Gastroesophageal sphincter (tissue), 4 donors: Measurements from ENCODE around the gene CLSTN2. TPM values are rescaled to one million over a fixed set of nuclear protein-coding genes. Genes with fewer than 3 reads are reported as not detected.

Experiments
- ATAC-seq: fragments of 150-250 bp; one replicate; pipeline ENCODE4 v1.9.1; 2016; ENCODE audit warnings: mild to moderate bottlenecking, moderate library complexity
- H3K27ac ChIP-seq, 4 donors: fragments of 200-600 bp; sonication (generic) in 3 of 4; 1 replicate in 3 of 4; 2 replicates in 1 of 4; pipeline ENCODE4 v1.5.1; 2016 to 2019
- H3K27me3 ChIP-seq: fragments of 200-600 bp; sonication (generic); one replicate; pipeline ENCODE4 v1.5.1; 2019
- H3K36me3 ChIP-seq, 2 donors: fragments of 200-600 bp; sonication (generic); one replicate each; pipeline ENCODE4 v1.5.1; 2019; ENCODE audit warnings: control low read depth in 1 of 2
- H3K4me1 ChIP-seq, 3 donors: fragments of 200-600 bp; sonication (generic); 1 replicate in 2 of 3; 2 replicates in 1 of 3; pipeline ENCODE4 v1.5.1; 2016 to 2019; ENCODE audit warnings: control low read depth in 2 of 3
- H3K4me3 ChIP-seq, 2 donors: fragments of 200-600 bp; sonication (generic); one replicate each; pipeline ENCODE4 v1.5.1; 2019; ENCODE audit warnings: mild to moderate bottlenecking in 1 of 2, moderate library complexity in 1 of 2
- H3K9me3 ChIP-seq, 3 donors: fragments of 200-600 bp; sonication (generic); one replicate each; pipeline ENCODE4 v1.5.1; 2017 to 2019; ENCODE audit warnings: control low read depth in 2 of 3
- CTCF ChIP-seq, 4 experiments: fragments of 200-600 bp in 2 of 4; fragments of 450-650 bp in 2 of 4; sonication (generic) in 1 of 4; IDR thresholded peaks; one replicate each; pipeline ENCODE4 v1.5.1; 2017 to 2019; ENCODE audit warnings: antibody characterized with exemption in 4 of 4, mild to moderate bottlenecking in 2 of 4, moderate library complexity in 2 of 4
- EP300 ChIP-seq: sonication (generic); formaldehyde crosslinking; IDR thresholded peaks from one replicate; pipeline ENCODE4 v1.6.1; 2017; ENCODE audit warnings: antibody characterized with exemption, mild to moderate bottlenecking
- POLR2A ChIP-seq, 2 donors: fragments of 450-650 bp; IDR thresholded peaks; one replicate each; pipeline ENCODE4 v1.6.1; 2017; ENCODE audit warnings: antibody characterized with exemption in 2 of 2, mild to moderate bottlenecking in 2 of 2, moderate library complexity in 1 of 2
- POLR2AphosphoS5 ChIP-seq: sonication (generic); formaldehyde crosslinking; IDR thresholded peaks from one replicate; pipeline ENCODE4 v1.6.1; 2017; ENCODE audit warnings: antibody characterized with exemption
- whole genome bisulfite sequencing, 2 donors: methylation state at CpG; one replicate each; pipeline ENCODE4 v1.1.5; 2018; ENCODE audit warnings: low coverage in 1 of 2; 5-methylcytosine and 5-hydroxymethylcytosine counted together
- total RNA-seq, 4 donors: library from RNA; depleted of rRNA; stranded (reverse); fragments of >200 nt; gene quantifications; one replicate each; pipeline ENCODE4 v1.1.0, GENCODE V29; 2016

The CLSTN2 gene
- total RNA-seq, 4 donors from 2014 or later, result 6.6 to 9.7 (median 7.7) TPM

DNA sequence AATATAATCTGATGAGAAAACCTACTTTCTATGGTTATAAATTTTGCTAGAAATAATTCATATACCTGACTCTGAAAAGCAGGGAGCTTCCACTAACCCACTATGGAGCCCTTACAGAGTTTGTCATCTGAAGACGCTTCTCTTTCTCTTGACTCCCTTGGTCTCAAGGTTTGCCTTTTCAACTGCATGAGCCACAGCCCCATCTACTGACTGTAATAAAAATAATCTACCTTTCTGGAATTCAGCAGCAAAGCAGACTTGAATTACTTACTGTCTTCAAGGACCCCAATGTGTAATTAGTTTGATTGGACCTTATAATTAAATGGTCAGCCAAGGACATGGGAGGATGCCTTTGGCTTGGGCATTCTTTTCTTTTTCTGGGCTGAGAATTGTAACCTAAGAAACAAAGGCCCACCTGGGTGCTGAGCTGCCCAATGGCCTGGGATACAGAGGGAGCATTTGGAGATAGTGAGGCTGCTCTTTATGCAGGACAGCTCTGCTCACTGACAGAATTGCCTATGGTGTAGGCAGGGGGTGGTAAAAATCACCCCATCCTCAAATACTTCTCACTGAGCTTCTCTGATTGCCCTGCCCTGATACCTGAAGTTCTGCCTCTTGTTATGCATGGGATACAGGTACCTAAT is 564.3 kb downstream of the CLSTN2 start:
- Histone ChIP-seq H3K4me3 (no peak overlapping the region), H3K9me3 (no peaks in the 10 kb centered on the region), H3K27me3 (no peaks in the 10 kb centered on the region), H3K36me3 (no peaks in the 10 kb centered on the region), H3K27ac (no peak overlapping the region), H3K4me1 (no peaks in the 10 kb centered on the region)
- TF ChIP-seq CTCF (IDR thresholded peaks at IDR 0.05), result peak in 1 of 4 experiments; percentile 38
- no peak for TF ChIP-seq EP300
- WGBS, 2 donors, result 18 to 40% methylated on average over 1 of the region's 1 CpG
- ATAC-seq, result no peak

DNA sequence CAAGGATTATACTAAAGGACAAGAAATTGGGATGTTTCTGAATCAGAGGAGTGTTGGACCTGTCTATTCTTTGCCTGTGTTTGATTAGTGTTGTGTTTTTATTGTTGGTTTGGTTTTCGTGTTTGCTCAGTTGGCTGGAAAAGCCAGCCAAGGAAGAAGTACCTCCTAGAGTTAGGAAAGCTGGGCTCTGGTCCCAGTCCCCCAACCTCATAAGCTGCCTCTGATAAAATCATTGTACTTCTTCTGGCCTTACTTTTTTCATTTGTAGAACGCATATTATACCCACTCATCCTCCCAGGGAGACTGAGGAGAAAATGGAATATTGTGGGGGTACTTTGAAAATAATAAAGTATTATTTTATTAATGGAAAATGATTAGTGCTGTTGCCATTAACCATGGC is 565.5 kb downstream of the CLSTN2 start:
- no peak for ATAC-seq
- TF ChIP-seq EP300 (no peak), CTCF (IDR thresholded peaks at IDR 0.05) (no peak), POLR2AphosphoS5 (no peak), POLR2A (IDR thresholded peaks at IDR 0.05) (no peak)
- Histone ChIP-seq H3K27ac (no peak overlapping the region), H3K9me3 (no peaks in the 10 kb centered on the region), H3K36me3 (no peaks in the 10 kb centered on the region), H3K4me3 (no peak overlapping the region), H3K4me1 (no peaks in the 10 kb centered on the region), H3K27me3 (no peaks in the 10 kb centered on the region)
- WGBS, 2 donors, result 69 to 100% methylated on average over 2 of the region's 2 CpGs

DNA sequence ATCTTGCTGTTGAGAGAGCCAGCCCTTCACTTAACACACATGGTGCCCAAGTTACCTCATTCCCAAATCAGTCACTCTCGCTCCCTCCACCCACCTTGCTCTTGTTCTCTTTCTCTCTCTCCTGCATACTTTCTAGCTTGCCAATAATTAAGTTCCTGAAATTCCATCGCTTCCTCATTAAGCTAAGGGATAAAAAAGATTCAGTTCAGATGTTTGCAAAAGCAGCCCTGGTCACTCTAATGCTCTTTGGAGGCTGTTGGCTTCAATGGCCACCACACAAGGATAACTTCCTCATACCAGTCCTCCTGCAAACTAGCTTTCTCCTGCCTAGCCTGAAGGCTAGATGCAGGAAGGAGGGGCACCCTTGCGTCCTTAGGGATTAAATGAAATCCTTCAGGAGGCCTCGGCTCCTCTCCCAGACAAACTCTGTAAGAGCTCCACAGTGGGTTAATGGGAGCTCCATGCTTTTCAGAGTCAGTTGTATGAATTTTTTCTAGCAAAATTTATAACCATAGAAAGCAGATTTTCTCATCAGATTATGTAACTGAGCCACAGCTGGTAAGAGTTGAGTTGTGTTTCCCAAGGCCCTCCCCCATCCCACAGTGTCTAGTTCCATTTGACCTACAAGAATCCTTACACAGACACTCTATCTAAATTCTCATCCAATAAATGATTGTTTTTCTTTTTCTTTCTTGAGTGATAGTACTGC is 566.2 kb downstream of the CLSTN2 start:
- Histone ChIP-seq H3K27ac (no peak overlapping the region), H3K4me1 (no peaks in the 10 kb centered on the region), H3K27me3 (no peaks in the 10 kb centered on the region), H3K9me3 (no peaks in the 10 kb centered on the region), H3K4me3 (no peak overlapping the region), H3K36me3 (no peaks in the 10 kb centered on the region)
- no peak for ATAC-seq
- TF ChIP-seq POLR2AphosphoS5 (no peak), CTCF (IDR thresholded peaks at IDR 0.05) (no peak), EP300 (no peak)
- 73 to 80% methylated on average over 2 to 4 of the region's 4 CpGs for WGBS, 2 donors

GRCh38 chr3:140501770-140502364 is 566.9 kb downstream of the CLSTN2 start:
- no peak for TF ChIP-seq POLR2AphosphoS5
- TF ChIP-seq EP300, result no peak
- H3K9me3 ChIP-seq, result no peaks in the 10 kb centered on the region
- H3K27ac ChIP-seq, result no peak overlapping the region
- H3K4me3 ChIP-seq, result no peak overlapping the region
- no peaks in the 10 kb centered on the region for H3K4me1 ChIP-seq
- no peak for ATAC-seq
- H3K27me3 ChIP-seq, result no peaks in the 10 kb centered on the region
- H3K36me3 ChIP-seq, result no peaks in the 10 kb centered on the region

DNA sequence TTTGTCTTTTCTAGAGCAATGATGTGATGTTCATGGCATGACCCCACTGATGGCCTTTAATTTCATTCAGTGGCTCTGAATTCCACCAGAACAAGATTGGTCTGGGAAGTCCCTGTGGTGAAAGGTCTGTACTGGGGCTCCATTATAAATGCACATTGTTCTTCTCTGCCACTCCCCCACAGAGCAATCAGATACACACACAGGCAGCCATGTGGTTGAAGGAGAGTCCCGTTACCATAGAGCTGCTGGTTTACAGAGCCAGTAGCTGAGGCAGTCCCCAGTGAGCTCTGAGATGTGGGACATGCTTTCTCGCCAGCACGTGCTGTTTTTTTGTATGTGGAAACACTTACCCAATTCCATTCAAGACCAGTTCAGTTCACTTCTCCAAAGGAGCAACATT is 570.2 kb downstream of the CLSTN2 start:
- no peaks in the 10 kb centered on the region for H3K9me3 ChIP-seq
- no peaks in the 10 kb centered on the region for H3K4me1 ChIP-seq
- TF ChIP-seq POLR2AphosphoS5 (no peak), CTCF (IDR thresholded peaks at IDR 0.05) (no peak), POLR2A (IDR thresholded peaks at IDR 0.05) (no peak), EP300 (no peak)
- no peak for ATAC-seq
- WGBS, 2 donors, result 27 to 33% methylated on average over 2 of the region's 3 CpGs
- H3K4me3 ChIP-seq, result no peak overlapping the region
- no peak overlapping the region for H3K27ac ChIP-seq
- no peaks in the 10 kb centered on the region for H3K27me3 ChIP-seq
- no peaks in the 10 kb centered on the region for H3K36me3 ChIP-seq
